HG03045 (cell line): ENCODE results near the gene PIGK.
"Not testable (repeated sequence)": the region's sequence is repeated elsewhere in the genome, so short reads cannot be mapped to it uniquely, and the experiment has no call there.

Experiments
- ATAC-seq: cut with Tn5 transposase; IDR thresholded peaks from one replicate; pipeline ENCODE4 v1.9.1; 2021; ENCODE audit warnings: mild to moderate bottlenecking, moderate library complexity; ENCODE audit not compliant: unreplicated experiment

Gene PIGK

GRCh38 chr1:77219166-77219887, at the start of gene PIGK:
TSS of gene PIGK (minus strand) at chr1:77219430. CDS start at chr1:77219402, 28 bp downstream.
- peak; percentile 95 for ATAC-seq

- ATAC-seq: no peak
These were observed 47.8 kb upstream of the PIGK start for GRCh38 chr1:77267035-77267434.

DNA sequence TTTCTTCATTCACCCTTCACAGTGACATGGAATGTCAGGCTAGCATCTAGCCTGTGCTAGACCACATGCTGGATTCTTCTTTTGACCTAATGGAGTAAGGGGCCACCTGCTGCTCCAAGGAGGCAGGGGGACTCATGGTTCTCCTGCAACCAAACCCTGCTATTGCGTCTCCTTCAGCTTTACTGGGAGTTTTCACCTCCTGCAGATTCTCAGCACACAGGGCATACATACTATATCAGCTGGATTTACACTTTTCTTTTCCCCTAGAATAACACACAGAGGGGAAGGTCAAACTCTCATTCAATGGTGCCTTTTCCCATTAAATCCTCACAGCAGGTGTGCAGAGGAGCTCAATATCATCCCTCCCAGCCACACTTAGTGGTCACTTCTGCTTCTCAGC, 46.0 kb upstream of the PIGK start:
- no peak for ATAC-seq

DNA sequence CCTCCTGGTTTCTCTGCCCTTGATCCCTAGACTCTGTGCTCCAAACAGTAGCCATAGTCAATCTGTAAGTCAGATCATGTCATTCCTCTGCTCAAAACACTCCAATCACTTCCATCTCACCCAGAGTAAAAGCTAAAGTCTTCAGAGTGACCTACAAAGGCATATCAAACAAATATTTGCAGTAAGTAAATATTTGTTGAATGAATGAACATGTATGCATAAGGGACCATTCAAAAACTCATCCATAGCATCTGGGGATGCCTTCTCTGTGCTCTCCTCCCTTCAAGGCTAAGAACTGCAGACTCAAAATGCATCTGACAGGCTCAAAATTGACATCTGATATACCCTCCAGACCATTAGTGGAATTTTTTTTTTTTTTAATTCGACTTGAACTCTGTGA, 44.5 kb upstream of the PIGK start:
- no peak for ATAC-seq

GRCh38 chr1:77253211-77253610, 34.0 kb upstream of the PIGK start:
- ATAC-seq: no peak

GRCh38 chr1:77250126-77250525, 30.9 kb upstream of the PIGK start:
- ATAC-seq: no peak

DNA sequence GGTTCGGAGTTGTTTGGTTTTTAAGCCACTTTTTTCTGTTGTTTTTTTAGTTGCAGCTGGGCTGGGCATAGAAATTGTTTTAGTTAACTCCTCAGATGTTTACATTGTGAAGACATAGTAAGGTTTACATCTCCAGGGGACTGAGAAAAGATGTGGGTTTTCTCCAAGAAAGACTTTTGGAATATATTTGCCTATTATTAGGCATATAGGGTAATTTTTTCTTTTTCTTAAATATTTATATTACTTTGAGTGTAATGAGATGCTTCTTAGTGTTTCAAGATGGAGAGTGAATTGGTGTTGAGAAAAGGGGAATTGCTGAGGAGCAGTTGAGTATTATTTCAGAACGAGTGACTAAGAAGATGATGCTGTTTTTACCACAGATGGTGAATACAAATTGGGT, 26.6 kb upstream of the PIGK start:
- ATAC-seq: no peak

GRCh38 chr1:77239311-77239710, 20.1 kb upstream of the PIGK start:
- no peak for ATAC-seq

GRCh38 chr1:77238462-77238861, 19.2 kb upstream of the PIGK start:
- ATAC-seq: no peak

DNA sequence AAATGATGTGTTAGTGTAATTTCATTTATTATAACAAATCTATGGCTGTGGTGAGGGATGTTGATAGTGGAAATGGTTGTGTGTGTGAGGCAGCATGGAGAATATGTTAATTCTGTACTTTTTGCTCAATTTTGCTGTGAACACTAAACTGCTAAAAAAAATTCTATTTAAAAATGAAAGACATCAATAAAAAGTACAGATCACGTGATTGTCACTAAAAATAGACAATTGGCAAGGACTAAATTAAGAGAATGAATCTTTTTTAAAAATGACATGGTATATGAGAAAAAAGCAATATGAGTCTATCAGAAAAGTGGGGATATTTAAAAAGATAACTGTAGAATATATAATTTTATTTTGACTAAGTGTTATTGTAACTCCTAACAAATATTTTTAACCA, 15.7 kb upstream of the PIGK start:
- ATAC-seq: no peak

- no peak for ATAC-seq
These were observed 14.9 kb upstream of the PIGK start for GRCh38 chr1:77234096-77234495.

- no peak for ATAC-seq
These were observed 13.6 kb upstream of the PIGK start for GRCh38 chr1:77232829-77233228.

- ATAC-seq: no peak
These were observed 10.8 kb upstream of the PIGK start for GRCh38 chr1:77230051-77230450.

GRCh38 chr1:77228836-77229235, 9.6 kb upstream of the PIGK start:
- ATAC-seq: no peak

DNA sequence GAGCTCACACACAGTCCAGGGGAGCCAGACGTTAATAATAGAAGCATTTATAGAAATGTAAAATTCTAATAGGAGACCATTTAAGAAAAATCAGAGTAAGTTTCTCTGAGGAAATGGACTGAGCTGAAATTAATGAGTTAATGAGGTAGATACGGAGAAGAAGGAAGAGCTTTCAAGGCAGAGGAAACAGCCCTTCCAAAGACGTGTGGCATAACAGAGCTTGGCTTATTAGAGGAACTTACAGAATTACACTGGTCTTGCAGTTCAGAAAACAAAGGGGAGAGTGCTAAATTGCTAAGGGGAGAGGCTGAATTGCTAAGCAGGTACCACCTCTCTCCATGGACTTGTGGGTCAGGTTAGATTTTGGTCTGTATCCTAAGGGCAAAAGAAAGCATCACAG, 8.2 kb upstream of the PIGK start:
- no peak for ATAC-seq

DNA sequence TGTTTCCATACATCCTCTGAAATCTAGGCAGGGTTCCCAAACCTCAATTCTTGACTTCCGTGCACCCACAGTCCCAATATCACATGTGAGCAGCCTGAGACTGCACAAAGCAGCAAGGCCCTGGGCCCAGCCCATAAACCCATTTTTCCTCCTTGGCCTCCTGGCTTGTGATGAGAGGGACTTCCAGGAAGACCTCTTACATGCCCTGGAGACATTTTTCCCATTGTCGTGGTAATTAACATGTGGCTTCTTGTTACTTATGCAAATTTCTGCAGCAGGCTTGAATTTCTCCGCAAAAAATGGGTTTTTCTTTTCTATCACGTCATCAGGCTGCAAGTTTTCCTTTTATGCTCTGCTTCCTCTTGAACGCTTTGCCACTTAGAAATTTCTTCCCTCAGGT, 3.3 kb upstream of the PIGK start:
- ATAC-seq: no peak

GRCh38 chr1:77220687-77221463, 1.6 kb upstream of the PIGK start:
- ATAC-seq: no peak

DNA sequence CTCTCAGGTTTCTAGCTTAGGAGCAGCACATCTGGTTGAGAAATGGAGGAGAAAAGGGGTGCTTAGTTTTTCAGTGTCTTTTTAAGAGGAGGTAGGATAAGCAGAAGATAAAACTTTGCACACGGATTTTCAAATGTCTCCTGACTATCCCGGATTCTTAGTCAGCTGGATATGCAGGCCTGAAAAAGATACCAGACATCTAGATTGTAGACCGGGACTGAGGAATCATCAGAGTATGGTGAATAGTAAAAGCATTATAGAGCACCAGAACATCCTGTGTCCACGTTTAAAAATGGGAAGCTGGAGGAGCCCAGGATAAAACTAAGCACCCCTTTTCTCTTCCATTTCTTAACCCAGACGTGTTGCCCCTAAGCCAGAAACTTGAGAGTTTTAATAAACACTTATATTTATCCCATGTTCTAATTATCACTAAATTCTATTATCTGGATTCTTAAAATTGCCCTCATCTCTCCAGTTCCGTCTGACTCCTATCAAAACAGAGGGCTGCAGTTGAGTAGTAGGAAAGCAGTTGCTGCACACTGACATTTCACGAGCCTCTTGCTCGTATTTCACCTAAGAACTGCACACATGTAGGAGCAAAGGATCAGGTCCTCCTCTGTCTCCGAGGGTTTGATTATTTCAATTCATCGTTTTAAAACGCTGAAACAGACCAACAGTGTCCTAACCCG, 609 bp downstream of the PIGK start:
- ATAC-seq: peak; percentile 35

GRCh38 chr1:77204043-77204442, 15.2 kb downstream of the PIGK start:
- ATAC-seq: not testable (repeated sequence)

GRCh38 chr1:77202751-77203150, 16.5 kb downstream of the PIGK start:
- ATAC-seq: no peak

DNA sequence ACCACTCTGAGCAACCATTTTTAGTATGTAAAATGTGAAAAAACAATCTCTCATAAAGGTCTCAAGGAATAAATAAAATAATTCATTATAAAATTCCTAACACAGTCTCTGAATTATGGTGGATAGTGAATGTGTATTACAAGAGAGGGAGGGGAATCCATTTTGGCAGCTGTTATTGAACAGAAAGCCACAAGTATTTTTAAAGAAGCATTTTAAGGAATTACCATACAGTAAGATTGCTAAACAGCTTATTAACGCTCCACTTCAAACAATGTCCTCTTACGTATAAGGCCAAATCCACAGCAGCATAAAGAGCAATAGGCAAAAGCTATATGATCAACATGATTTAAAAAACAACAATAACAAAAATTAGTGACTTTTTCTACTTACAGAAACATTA, 18.4 kb downstream of the PIGK start:
- no peak for ATAC-seq

GRCh38 chr1:77200293-77200692, 18.9 kb downstream of the PIGK start:
- ATAC-seq: no peak
